Colonic mucosa (tissue), 4 donors: ENCODE results near the gene RPS19. TPM values are rescaled to one million over a fixed set of nuclear protein-coding genes. Genes with fewer than 3 reads are reported as not detected.

Experiments
- DNase-seq: peaks from one replicate; pipeline ENCODE4 v3.0.0-alpha.2; 2020
- H3K27ac ChIP-seq: fragments of 200-600 bp; one replicate; pipeline ENCODE4 v1.8.0; 2021
- H3K27me3 ChIP-seq: fragments of 200-600 bp; one replicate; pipeline ENCODE4 v1.8.0; 2021
- H3K36me3 ChIP-seq: fragments of 200-600 bp; one replicate; pipeline ENCODE4 v1.8.0; 2021
- H3K4me1 ChIP-seq: fragments of 200-600 bp; one replicate; pipeline ENCODE4 v1.8.0; 2021; ENCODE audit warnings: mild to moderate bottlenecking
- H3K4me3 ChIP-seq: fragments of 200-600 bp; one replicate; pipeline ENCODE4 v1.8.0; 2021
- H3K9ac ChIP-seq, 2 donors: one replicate each; pipeline ENCODE4 v1.7.0; 2013; ENCODE audit warnings: control low read depth in 2 of 2, low read depth in 2 of 2, low read length in 2 of 2
- H3K9me3 ChIP-seq: fragments of 200-600 bp; one replicate; pipeline ENCODE4 v1.8.0; 2021
- CTCF ChIP-seq: fragments of 200-600 bp; IDR thresholded peaks from one replicate; pipeline ENCODE4 v1.8.0; 2022; ENCODE audit warnings: antibody characterized with exemption, mild to moderate bottlenecking
- intact Hi-C: fragments of 100-400 bp; cut with DNase I; formaldehyde crosslinking; loops from one replicate; pipeline ENCODE4 v1.14.1; 2022
- total RNA-seq, 2 donors: library from RNA; stranded (reverse); fragmentation: NEBNext Ultra II Directional in 1 of 2; extraction: Animal tissue kit (Norgen Biotek cat#: 25700) in 1 of 2; gene quantifications; one replicate each; pipeline ENCODE4 v1.2.1, GENCODE V29; 2021
- donor health status: healthy.
- donor health status: DM: no; HTN: no; CAD: no.
- donor health status: DM: no; HTN: no; CAD: no.

Gene RPS19
- total RNA-seq, 2 donors from 2014 or later: 1,710 to 2,039 TPM

- H3K36me3 ChIP-seq: peaks cover 15% of the 10 kb centered on the region
- peaks cover 3% of the 10 kb centered on the region for H3K4me1 ChIP-seq
- no peak overlapping the region for H3K27ac ChIP-seq
- intact Hi-C loops: no loop called here
- no peak overlapping the region for H3K4me3 ChIP-seq
- DNase-seq: no peak
- no peaks in the 10 kb centered on the region for H3K9me3 ChIP-seq
- no peaks in the 10 kb centered on the region for H3K27me3 ChIP-seq
- TF ChIP-seq CTCF: no peak
- H3K9ac ChIP-seq: no peak overlapping the region
Measured at GRCh38 chr19:41892173-41892902, 32.3 kb downstream of the RPS19 start.

- peaks cover 24% of the 10 kb centered on the region for H3K36me3 ChIP-seq
- no peaks in the 10 kb centered on the region for H3K4me1 ChIP-seq
- no peak for DNase-seq
- no peak overlapping the region for H3K9ac ChIP-seq
- no peaks in the 10 kb centered on the region for H3K9me3 ChIP-seq
- intact Hi-C loops: no loop called here
- TF ChIP-seq CTCF: no peak
- no peaks in the 10 kb centered on the region for H3K27me3 ChIP-seq
- no peak overlapping the region for H3K4me3 ChIP-seq
- H3K27ac ChIP-seq: no peak overlapping the region
Measured at GRCh38 chr19:41893899-41894298, 33.8 kb downstream of the RPS19 start.

- Histone ChIP-seq H3K27me3 (no peaks in the 10 kb centered on the region), H3K27ac (no peak overlapping the region), H3K9ac (no peak overlapping the region), H3K4me3 (no peak overlapping the region), H3K36me3 (peaks cover 24% of the 10 kb centered on the region), H3K4me1 (no peaks in the 10 kb centered on the region), H3K9me3 (no peaks in the 10 kb centered on the region)
- no peak for TF ChIP-seq CTCF
- DNase-seq: no peak
- intact Hi-C loops: no loop called here
Measured at GRCh38 chr19:41894350-41894749, 34.3 kb downstream of the RPS19 start.

GRCh38 chr19:41895745-41896580 is 35.9 kb downstream of the RPS19 start:
- Histone ChIP-seq H3K27me3 (no peaks in the 10 kb centered on the region), H3K4me1 (no peaks in the 10 kb centered on the region), H3K4me3 (no peak overlapping the region), H3K36me3 (peaks cover 23% of the 10 kb centered on the region), H3K9me3 (no peaks in the 10 kb centered on the region), H3K9ac (no peak overlapping the region), H3K27ac (no peak overlapping the region)
- no peak for DNase-seq
- no peak for TF ChIP-seq CTCF
- intact Hi-C loops: no loop called here

- Histone ChIP-seq H3K9ac (no peak overlapping the region), H3K27me3 (no peaks in the 10 kb centered on the region), H3K36me3 (peaks cover 23% of the 10 kb centered on the region), H3K4me3 (no peak overlapping the region), H3K9me3 (no peaks in the 10 kb centered on the region), H3K4me1 (no peaks in the 10 kb centered on the region), H3K27ac (no peak overlapping the region)
- intact Hi-C loops: no loop called here
- TF ChIP-seq CTCF: no peak
- DNase-seq: no peak
Measured at GRCh38 chr19:41896581-41896942, 36.5 kb downstream of the RPS19 start.
